Measurements from ENCODE around the gene ZMIZ1.

ZMIZ1 gene

DNA sequence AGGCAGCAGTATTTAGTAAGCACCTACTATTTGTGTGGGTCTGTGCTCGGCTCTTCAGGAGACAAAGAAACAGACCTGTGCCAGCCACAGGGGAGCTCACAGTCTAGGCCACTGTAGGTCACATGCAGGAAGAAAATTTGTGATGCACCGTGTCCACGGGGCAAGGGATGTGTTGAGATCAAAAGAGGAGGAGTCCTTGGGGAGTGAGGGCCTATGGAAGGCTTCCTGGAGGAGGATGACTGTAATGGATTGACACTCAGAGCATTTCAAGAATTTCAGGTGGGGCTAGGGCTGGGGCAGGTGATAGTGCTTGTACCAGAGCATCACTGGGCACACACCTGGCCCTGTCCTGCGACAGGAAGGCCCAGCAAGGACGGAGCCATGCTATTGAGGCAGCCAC is 102.7 kb downstream of the ZMIZ1 start:
- TF ChIP-seq, protein P1, sequence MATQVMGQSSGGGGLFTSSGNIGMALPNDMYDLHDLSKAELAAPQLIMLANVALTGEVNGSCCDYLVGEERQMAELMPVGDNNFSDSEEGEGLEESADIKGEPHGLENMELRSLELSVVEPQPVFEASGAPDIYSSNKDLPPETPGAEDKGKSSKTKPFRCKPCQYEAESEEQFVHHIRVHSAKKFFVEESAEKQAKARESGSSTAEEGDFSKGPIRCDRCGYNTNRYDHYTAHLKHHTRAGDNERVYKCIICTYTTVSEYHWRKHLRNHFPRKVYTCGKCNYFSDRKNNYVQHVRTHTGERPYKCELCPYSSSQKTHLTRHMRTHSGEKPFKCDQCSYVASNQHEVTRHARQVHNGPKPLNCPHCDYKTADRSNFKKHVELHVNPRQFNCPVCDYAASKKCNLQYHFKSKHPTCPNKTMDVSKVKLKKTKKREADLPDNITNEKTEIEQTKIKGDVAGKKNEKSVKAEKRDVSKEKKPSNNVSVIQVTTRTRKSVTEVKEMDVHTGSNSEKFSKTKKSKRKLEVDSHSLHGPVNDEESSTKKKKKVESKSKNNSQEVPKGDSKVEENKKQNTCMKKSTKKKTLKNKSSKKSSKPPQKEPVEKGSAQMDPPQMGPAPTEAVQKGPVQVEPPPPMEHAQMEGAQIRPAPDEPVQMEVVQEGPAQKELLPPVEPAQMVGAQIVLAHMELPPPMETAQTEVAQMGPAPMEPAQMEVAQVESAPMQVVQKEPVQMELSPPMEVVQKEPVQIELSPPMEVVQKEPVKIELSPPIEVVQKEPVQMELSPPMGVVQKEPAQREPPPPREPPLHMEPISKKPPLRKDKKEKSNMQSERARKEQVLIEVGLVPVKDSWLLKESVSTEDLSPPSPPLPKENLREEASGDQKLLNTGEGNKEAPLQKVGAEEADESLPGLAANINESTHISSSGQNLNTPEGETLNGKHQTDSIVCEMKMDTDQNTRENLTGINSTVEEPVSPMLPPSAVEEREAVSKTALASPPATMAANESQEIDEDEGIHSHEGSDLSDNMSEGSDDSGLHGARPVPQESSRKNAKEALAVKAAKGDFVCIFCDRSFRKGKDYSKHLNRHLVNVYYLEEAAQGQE (IDR thresholded peaks at IDR 0.05; ENCODE audit: insufficient read depth in 1 of 2, low read depth in 2 of 2, low read length in 2 of 2): no peak
- TF ChIP-seq FOXP2 (optimal IDR thresholded peaks at IDR 0.05; ENCODE audit: borderline replicate concordance, extremely low read depth, extremely low read length, insufficient read depth) (no peak), SIN3A (IDR thresholded peaks at IDR 0.05; ENCODE audit: borderline replicate concordance, insufficient read depth, low read length) (no peak), TAF1 (IDR thresholded peaks at IDR 0.05; ENCODE audit: borderline replicate concordance, insufficient read depth, low read length) (no peak), POLR2AphosphoS5 (IDR thresholded peaks at IDR 0.05; ENCODE audit: low read depth, low read length) (no peak)

DNA sequence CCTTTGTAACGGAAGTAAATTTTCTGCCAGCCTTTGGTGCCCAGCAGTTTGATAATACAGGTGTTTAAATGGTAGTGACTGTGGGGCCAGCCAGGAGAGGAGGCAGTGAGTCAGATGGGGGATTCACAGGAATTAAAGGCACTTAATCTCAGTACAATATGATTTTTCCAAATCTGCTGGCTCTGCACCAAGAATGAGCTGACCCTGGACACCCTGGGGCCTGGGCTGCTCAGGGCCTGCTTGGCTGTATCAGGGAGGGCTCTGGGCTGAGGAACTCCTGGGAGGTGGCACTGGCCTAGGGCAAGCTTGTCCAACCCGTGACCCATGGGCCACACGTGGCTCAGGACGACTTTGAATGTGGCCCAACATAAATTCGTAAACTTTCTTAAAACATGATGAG is 104.1 kb downstream of the ZMIZ1 start:
- no peak for TF ChIP-seq TAF1 (IDR thresholded peaks at IDR 0.05; ENCODE audit: borderline replicate concordance, insufficient read depth, low read length)
- no peak for TF ChIP-seq POLR2AphosphoS5 (IDR thresholded peaks at IDR 0.05; ENCODE audit: low read depth, low read length)
- no peak for TF ChIP-seq FOXP2 (optimal IDR thresholded peaks at IDR 0.05; ENCODE audit: borderline replicate concordance, extremely low read depth, extremely low read length, insufficient read depth)
- TF ChIP-seq, protein P1 (IDR thresholded peaks at IDR 0.05; ENCODE audit: insufficient read depth in 1 of 2, low read depth in 2 of 2, low read length in 2 of 2): no peak
- no peak for TF ChIP-seq SIN3A (IDR thresholded peaks at IDR 0.05; ENCODE audit: borderline replicate concordance, insufficient read depth, low read length)

GRCh38 chr10:79173582-79174262 is 105.0 kb downstream of the ZMIZ1 start:
- TF ChIP-seq, protein P1 (IDR thresholded peaks at IDR 0.05; ENCODE audit: insufficient read depth in 1 of 2, low read depth in 2 of 2, low read length in 2 of 2): no peak
- TF ChIP-seq POLR2AphosphoS5 (IDR thresholded peaks at IDR 0.05; ENCODE audit: low read depth, low read length) (no peak), SIN3A (IDR thresholded peaks at IDR 0.05; ENCODE audit: borderline replicate concordance, insufficient read depth, low read length) (no peak), TAF1 (IDR thresholded peaks at IDR 0.05; ENCODE audit: borderline replicate concordance, insufficient read depth, low read length) (no peak), FOXP2 (optimal IDR thresholded peaks at IDR 0.05; ENCODE audit: borderline replicate concordance, extremely low read depth, extremely low read length, insufficient read depth) (no peak)

- no peak for TF ChIP-seq POLR2AphosphoS5 (IDR thresholded peaks at IDR 0.05; ENCODE audit: low read depth, low read length)
- TF ChIP-seq FOXP2 (optimal IDR thresholded peaks at IDR 0.05; ENCODE audit: borderline replicate concordance, extremely low read depth, extremely low read length, insufficient read depth): no peak
- TF ChIP-seq, protein P1 (IDR thresholded peaks at IDR 0.05; ENCODE audit: insufficient read depth in 1 of 2, low read depth in 2 of 2, low read length in 2 of 2): no peak
- TF ChIP-seq TAF1 (IDR thresholded peaks at IDR 0.05; ENCODE audit: borderline replicate concordance, insufficient read depth, low read length): no peak
- TF ChIP-seq SIN3A (IDR thresholded peaks at IDR 0.05; ENCODE audit: borderline replicate concordance, insufficient read depth, low read length): no peak
These were observed 107.3 kb downstream of the ZMIZ1 start for GRCh38 chr10:79176052-79176501.
